ENCODE results near the gene OTX2.

DNA sequence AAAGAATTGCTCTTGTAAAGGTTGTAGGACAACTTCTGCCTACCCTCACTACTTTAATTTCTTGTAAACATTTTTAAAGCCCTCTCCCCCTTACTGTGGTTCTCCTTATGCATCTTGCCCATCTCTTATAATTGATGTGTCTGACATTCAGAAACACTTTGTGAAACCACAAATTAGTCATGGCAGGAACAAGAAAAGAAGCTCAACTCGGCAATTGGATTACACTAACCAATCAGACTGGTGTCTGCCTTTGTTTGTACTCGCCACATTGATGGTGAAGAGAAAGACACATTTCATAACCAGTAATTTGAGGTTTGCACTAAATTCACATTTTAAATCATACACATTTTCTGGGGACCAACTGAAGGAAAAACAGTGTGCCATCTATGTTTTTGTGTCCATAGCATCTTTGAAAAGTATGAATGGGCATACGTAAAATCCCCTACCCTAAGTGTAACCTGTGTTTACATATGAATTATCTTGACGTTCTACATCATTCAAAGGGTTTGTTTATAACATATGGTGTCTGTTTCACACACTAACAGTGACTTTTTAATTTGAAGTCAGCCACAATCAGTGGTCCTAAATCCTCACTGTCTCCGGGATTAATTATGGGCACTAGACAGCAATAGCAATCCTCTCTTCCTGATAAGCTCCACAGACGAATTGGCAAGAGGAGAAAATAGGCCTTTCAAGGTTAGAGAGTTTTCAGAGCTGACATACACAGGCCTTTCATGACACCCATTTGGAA, 49.9 kb downstream of the OTX2 start:
- TF ChIP-seq POLR2AphosphoS5 (IDR thresholded peaks at IDR 0.05; ENCODE audit: low read depth, low read length) (no peak), FOXP2 (optimal IDR thresholded peaks at IDR 0.05; ENCODE audit: borderline replicate concordance, extremely low read depth, extremely low read length, insufficient read depth) (no peak), TAF1 (IDR thresholded peaks at IDR 0.05; ENCODE audit: borderline replicate concordance, insufficient read depth, low read length) (no peak)
- TF ChIP-seq, protein P1, sequence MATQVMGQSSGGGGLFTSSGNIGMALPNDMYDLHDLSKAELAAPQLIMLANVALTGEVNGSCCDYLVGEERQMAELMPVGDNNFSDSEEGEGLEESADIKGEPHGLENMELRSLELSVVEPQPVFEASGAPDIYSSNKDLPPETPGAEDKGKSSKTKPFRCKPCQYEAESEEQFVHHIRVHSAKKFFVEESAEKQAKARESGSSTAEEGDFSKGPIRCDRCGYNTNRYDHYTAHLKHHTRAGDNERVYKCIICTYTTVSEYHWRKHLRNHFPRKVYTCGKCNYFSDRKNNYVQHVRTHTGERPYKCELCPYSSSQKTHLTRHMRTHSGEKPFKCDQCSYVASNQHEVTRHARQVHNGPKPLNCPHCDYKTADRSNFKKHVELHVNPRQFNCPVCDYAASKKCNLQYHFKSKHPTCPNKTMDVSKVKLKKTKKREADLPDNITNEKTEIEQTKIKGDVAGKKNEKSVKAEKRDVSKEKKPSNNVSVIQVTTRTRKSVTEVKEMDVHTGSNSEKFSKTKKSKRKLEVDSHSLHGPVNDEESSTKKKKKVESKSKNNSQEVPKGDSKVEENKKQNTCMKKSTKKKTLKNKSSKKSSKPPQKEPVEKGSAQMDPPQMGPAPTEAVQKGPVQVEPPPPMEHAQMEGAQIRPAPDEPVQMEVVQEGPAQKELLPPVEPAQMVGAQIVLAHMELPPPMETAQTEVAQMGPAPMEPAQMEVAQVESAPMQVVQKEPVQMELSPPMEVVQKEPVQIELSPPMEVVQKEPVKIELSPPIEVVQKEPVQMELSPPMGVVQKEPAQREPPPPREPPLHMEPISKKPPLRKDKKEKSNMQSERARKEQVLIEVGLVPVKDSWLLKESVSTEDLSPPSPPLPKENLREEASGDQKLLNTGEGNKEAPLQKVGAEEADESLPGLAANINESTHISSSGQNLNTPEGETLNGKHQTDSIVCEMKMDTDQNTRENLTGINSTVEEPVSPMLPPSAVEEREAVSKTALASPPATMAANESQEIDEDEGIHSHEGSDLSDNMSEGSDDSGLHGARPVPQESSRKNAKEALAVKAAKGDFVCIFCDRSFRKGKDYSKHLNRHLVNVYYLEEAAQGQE (IDR thresholded peaks at IDR 0.05; ENCODE audit: insufficient read depth in 1 of 2, low read depth in 2 of 2, low read length in 2 of 2) = no peak

All from PFSK-1 (cell line).